Colon (tissue), 2 donors: Measurements from ENCODE around the gene TAGAP.
"Not testable (repeated sequence)": the region's sequence is repeated elsewhere in the genome, so short reads cannot be mapped to it uniquely, and the experiment has no call there.

Experiments
- FAIRE-seq: peaks from 2 replicates; lab custom pipeline; 2012; peaks lifted over from hg19 to GRCh38; lab: Jason Lieb, UNC
- donor health status: control.
- donor health status: control.

TAGAP gene

DNA sequence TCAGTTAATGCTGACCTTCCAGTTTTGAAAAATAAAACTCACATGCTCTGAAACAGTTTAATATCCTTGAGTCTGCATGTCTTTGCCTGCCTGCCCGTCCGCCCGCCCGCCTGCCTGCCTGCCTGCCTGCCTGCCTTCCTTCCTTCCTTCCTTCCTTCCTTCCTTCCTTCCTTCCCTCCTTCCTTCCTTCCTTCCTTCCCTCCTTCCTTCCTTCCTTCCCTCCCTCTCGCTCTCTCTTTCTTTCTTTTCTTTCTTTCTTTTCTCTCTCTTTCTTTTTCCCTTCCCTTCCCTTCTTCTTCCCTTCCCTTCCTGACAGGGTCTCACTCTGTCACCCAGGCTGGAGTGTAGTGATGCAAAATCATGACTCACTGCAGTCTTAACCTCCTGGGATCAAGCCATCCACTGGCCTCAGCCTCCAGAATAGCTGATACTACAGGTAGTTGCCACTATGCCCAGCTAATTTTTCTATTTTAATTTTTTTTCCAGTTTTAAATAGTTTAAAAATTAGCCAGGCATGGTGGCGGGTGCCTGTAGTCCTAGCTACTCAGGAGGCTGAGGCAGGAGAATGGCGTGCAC lies 34.7 kb downstream of the TAGAP start:
- not testable (repeated sequence) for FAIRE-seq

- no peak for FAIRE-seq
Observed at GRCh38 chr6:159008656-159009288, 36.0 kb downstream of the TAGAP start.

- no peak for FAIRE-seq
Observed at GRCh38 chr6:159007510-159007909, 37.3 kb downstream of the TAGAP start.

- FAIRE-seq = no peak
Observed at GRCh38 chr6:159005436-159005835, 39.4 kb downstream of the TAGAP start.

DNA sequence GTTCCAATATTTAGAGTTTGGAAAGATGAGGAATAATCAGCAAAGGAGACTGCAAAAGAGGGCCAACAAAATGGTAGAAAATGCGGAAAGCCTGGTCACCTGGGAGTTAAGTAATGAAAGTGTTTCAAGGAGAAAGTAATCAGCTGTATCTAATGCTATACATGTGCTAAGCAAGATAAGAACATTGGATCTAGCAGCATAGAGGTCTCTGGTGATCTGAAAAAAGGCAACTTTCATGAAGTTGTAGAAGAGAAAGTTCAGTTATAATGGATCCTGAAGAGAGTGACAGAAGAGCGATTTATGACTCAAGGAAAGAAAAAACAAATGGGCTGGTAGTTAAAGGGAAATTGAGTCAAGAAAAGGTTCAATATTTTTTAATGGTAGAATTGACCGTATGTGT lies 40.2 kb downstream of the TAGAP start:
- no peak for FAIRE-seq

DNA sequence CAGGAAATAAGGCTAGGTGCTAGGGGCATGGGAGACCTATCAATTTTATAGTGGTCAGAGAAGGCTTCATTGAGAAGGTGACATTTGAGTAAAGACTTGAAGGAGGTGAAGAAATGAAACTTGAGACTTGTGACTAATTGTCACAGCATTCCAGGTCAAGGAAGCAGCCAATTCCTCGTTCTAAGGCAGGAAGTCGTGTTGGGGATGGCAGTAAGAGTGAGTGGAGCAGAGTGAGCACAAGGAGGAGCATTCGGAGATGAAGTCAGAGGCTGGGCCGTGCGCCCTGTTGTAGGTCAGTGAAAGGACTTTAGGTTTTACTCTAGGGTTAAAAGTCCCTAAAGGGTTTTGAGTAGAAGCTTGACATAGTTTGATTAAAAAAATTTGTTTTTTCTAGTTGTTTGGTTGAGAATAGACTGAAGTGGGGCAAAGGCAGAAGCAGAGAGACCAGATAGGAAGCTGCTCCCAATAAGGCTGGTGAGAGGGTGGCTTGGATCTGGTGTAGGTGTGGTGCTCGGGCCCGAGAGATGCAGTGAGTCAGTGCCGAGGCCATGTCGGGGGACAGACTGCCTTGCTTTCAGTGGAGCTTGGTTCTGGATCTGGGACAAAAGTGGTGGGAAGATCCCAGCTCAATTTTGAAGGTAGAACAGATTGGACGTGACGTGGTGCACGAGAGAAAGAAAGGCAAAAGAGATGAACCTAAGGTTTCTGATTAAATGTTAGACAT lies 42.2 kb downstream of the TAGAP start:
- FAIRE-seq = no peak

DNA sequence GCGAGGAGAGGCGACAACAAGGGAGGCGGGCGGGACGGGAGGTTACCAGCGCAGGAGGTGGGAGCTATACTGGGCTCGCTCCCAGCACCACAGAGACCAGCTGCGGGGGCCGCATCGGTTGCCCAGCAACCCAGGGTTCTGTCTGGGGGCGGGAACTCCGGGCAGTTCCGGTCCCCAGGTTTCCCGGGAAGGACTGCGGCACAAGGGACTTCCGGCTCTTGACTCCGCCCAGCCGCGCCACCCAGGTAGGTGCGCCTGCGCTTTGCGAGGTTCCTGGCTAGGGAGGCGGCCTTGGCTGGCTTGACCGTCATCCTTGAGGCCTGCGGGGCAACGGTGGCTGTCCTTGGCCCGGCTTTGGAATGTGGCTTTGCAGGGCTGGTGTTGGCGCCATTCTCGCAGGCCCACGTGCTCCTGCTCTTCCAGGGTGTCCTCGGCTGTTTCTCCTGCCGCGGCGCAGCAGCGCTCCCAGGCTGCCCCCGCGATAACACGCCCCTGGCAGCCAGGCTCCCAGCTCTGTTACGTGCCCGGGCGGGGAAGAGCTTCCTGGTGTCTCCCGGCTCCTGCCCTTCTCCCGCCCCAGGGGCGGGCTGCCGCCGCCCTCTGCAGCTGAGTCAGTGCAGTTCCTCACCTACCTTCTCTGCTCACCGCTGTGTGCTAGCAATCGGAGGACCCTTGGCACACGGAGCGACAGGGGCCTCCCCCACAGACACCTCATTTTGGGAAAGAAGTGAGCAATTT lies 45.0 kb downstream of the TAGAP start, which contains the start of gene RSPH3:
RSPH3 (minus strand) TSS at position 537 of the 738 bp plus-strand sequence. CDS start 652 bp downstream, outside the sequence.
- no peak for FAIRE-seq

DNA sequence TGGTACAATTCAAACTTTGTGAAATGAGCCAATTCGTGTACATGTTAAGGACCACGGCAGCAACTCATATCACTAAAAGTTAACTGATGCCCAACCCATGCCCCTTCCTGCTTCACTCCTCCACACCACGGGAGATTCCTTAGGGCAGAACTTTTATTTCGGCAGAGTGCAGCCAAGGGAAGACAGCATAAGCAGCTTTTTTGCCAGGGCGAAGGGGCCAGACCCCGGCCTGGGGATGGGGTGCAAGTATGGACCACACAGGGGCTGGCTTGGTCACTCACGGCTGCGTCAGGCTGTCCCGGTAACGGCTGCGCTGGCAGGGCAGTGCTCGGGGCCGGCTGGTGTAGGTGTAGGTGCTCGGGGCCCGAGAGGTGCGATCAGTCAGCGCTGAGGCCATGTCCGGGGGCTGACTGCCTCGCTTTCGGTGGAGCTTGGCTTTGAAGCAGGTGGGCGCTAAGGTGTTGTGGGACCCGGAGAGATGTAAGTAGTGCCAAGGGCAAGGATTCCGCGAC lies 45.6 kb downstream of the TAGAP start:
- no peak for FAIRE-seq

GRCh38 chr6:158996856-158997255 lies 47.9 kb downstream of the TAGAP start:
- FAIRE-seq = no peak

DNA sequence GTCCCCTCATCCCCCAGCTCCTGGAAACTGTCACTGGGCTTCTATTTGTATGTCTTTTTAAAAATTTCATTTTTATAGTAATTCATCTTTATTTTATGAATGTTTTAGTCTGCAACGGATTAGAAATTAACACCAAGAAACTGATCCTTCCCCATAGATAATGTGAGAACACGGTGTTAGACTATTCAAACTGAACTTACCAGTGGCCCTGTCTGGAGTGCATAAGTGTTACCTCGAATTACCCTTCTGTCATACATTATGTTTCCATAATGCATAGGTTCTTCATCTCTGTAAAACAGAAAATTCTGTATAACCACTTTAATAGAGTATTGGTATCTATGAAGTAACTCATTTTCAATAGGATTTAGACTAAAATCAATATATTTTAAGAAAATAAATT lies 51.2 kb downstream of the TAGAP start:
- no peak for FAIRE-seq

DNA sequence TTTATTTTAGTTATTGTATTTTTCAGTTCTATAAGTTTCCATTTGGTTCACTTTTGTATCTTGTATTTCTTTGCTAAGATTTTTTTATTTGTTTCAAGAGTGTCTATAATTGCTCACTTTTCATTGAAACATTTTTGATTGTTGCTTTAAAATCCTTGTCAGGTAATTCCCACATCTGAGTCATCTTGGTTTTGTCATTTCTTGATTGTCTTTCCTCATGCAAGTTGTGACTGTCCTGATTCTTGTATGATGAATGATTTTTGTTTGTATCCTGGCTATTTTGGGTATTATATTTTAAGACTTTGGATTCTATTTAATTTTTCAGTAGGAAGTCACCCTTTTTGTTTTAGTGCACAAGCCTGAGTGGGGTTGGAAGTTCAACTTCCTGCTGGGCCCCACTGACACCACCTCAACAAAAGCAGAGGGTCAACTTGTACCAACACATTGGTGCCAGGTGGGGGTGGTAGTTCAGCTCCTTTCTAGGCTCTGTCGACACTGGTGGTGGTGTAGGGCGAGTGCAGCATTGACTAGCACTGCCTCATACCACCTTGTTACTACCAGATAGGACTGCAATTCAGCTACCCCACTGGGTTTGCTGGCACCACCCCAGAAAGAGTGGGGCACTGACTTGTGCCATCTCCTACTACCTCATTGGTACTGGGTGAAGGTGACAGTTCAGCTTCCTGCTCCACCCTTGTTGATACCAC lies 53.6 kb downstream of the TAGAP start:
- no peak for FAIRE-seq

DNA sequence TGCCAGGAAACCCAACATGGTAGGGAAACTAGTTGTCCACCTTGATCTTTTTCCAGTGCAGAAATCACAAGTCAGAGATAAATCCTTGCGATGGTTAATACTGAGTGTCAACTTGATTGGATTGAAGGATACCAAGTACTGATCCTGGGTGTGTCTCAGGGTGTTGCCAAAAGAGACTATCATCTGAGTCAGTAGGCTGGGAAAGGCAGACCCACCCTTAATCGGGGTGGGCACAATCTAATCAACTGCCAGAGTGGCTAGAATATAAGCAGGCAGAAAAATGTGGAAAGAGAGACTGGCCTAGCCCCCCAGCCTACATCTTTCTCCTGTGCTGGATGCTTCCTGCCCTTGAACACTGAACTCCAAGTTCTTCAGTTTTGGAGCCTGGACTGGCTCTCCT lies 55.1 kb downstream of the TAGAP start:
- FAIRE-seq = not testable (repeated sequence)

DNA sequence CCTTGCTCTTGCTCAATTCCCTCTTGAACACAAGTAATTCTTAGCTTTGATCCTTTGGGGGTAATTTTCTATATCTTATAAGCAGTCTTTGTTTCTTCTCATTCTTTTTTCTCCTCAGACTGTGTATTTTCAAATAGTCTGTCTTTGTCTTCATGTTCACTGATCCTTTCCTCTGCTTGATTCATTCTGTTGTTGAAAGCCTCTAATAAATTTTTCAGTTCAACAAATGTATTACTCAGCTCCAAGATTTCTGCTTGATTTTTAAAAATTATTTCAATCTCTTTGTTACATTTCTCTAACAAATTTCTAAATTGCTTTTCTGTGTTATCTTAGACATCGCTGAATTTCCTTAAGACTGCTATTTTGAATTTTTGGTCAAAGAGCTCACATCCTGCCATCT lies 56.3 kb downstream of the TAGAP start:
- no peak for FAIRE-seq

- no peak for FAIRE-seq
Observed at GRCh38 chr6:158987657-158988056, 57.1 kb downstream of the TAGAP start.
